ENCODE measurements around the gene PIH1D1. TPM values are rescaled to one million over a fixed set of nuclear protein-coding genes. Genes with fewer than 3 reads are reported as not detected.

Gene PIH1D1
- total and polyA plus RNA-seq, 2 of the 13 experiments (the other 11 are each of a cell fraction or from before 2014, with no cell fraction given) = 110 to 137 TPM

- Histone ChIP-seq H3K4me1 (ENCODE audit: insufficient read depth, low read length) (peaks cover 38% of the 10 kb centered on the region), H3K4me2 (ENCODE audit: low read depth, low read length) (no peak overlapping the region), H3K79me2 (ENCODE audit: insufficient read depth, low read length) (peaks cover 11% of the 10 kb centered on the region), H3K36me3 (replicated peaks in 1 of 2; ENCODE audit: control insufficient read depth in 1 of 2, insufficient read depth in 2 of 2, low read length in 2 of 2) (peaks cover 6 to 25% of the 10 kb centered on the region in 2 experiments; a peak in 3 of 5 replicates), H3K9ac (ENCODE audit: insufficient read depth, low read depth, low read length) (no peak overlapping the region), H3K9me3 (ENCODE audit: low read length) (no peaks in the 10 kb centered on the region), H2AFZ (ENCODE audit: low read length) (no peak overlapping the region), H3K27me3 (ENCODE audit: control insufficient read depth in 1 of 2, insufficient read depth in 2 of 2, low read length in 2 of 2) (peaks cover 0 to 13% of the 10 kb centered on the region in 2 experiments; a peak in 3 of 5 replicates), H4K20me1 (ENCODE audit: insufficient read depth, low read length) (peaks cover 5% of the 10 kb centered on the region; the same call in 1 of the 2 replicates), H3K27ac (ENCODE audit: extremely low read length, insufficient read depth, low read length) (no peak overlapping the region), H3K4me3 (replicated peaks in 1 of 3; ENCODE audit: insufficient read depth in 1 of 3, low read depth in 2 of 3, low read length in 3 of 3) (no peak overlapping the region)
- WGBS (ENCODE audit: low lambda C conversion rate) = 80% methylated on average over 2 of the region's 3 CpGs
- CTCF ChIA-PET (ENCODE audit: low intra/inter-chr PET ratio, low total read pairs) = interaction anchor here (1.2 kb wide), 1 partner anchor 54 kb away, joined by 3 read pairs; no protein-coding TSS in a partner anchor
- DNase-seq (ENCODE audit: low spot score) (no peak), ATAC-seq (no peak), FAIRE-seq (no peak)
- TF ChIP-seq POLR2G (IDR thresholded peaks at IDR 0.05; ENCODE audit: low read depth, low read length) (0 out of 2 replicates have a peak, but pooled peaks have one; percentile 5), ZNF512B (CRISPR knock-in tag; IDR thresholded peaks at IDR 0.05; ENCODE audit: borderline replicate concordance) (no peak), ZNF770 (CRISPR knock-in tag; IDR thresholded peaks at IDR 0.05) (peak; percentile 87), ZNF263 (CRISPR knock-in tag; IDR thresholded peaks at IDR 0.05) (peak; percentile 88)
- TF ChIP-seq, protein P1, sequence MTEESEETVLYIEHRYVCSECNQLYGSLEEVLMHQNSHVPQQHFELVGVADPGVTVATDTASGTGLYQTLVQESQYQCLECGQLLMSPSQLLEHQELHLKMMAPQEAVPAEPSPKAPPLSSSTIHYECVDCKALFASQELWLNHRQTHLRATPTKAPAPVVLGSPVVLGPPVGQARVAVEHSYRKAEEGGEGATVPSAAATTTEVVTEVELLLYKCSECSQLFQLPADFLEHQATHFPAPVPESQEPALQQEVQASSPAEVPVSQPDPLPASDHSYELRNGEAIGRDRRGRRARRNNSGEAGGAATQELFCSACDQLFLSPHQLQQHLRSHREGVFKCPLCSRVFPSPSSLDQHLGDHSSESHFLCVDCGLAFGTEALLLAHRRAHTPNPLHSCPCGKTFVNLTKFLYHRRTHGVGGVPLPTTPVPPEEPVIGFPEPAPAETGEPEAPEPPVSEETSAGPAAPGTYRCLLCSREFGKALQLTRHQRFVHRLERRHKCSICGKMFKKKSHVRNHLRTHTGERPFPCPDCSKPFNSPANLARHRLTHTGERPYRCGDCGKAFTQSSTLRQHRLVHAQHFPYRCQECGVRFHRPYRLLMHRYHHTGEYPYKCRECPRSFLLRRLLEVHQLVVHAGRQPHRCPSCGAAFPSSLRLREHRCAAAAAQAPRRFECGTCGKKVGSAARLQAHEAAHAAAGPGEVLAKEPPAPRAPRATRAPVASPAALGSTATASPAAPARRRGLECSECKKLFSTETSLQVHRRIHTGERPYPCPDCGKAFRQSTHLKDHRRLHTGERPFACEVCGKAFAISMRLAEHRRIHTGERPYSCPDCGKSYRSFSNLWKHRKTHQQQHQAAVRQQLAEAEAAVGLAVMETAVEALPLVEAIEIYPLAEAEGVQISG (CRISPR knock-in tag; IDR thresholded peaks at IDR 0.05) = peak; percentile 90
- POLR2A ChIA-PET = interaction anchor here (0.7 kb wide), 1 partner anchor 231 kb away, joined by 3 read pairs; no protein-coding TSS in a partner anchor
- intact Hi-C loops (cut with micrococcal nuclease; ENCODE audit: unreplicated experiment) = no loop called here
- no TSS peak for BruUV-seq (replicated peaks)
- in situ Hi-C loops (cut with HindIII; ENCODE audit: extremely low pct_ligation_motif_present, low pct_unique_long_range_greater_than_20kb) = no loop called here
Observed at GRCh38 chr19:49445997-49446396, 5.6 kb downstream of the PIH1D1 start.
